Muscle layer of duodenum (tissue), 2 donors: ENCODE measurements around the gene NPDC1.
"Not testable (repeated sequence)": the region's sequence is repeated elsewhere in the genome, so short reads cannot be mapped to it uniquely, and the experiment has no call there.

Source experiments
- H3K27ac ChIP-seq: one replicate; pipeline ENCODE4 v1.7.0; 2013; ENCODE audit warnings: mild to moderate bottlenecking, low read length
- H3K27me3 ChIP-seq: one replicate; pipeline ENCODE4 v1.7.0; 2013; ENCODE audit warnings: low read depth, mild to moderate bottlenecking, control low read depth, low read length
- H3K36me3 ChIP-seq, 2 donors: one replicate each; pipeline ENCODE4 v1.7.0; 2013; ENCODE audit warnings: low read length in 2 of 2, control low read depth in 1 of 2, mild to moderate bottlenecking in 1 of 2; ENCODE audit not compliant: insufficient read depth in 2 of 2, control insufficient read depth in 1 of 2
- H3K4me1 ChIP-seq, 2 donors: one replicate each; pipeline ENCODE4 v1.7.0; 2013; ENCODE audit warnings: low read length in 2 of 2, mild to moderate bottlenecking in 2 of 2, control low read depth in 1 of 2, moderate library complexity in 1 of 2; ENCODE audit not compliant: insufficient read depth in 2 of 2, control insufficient read depth in 1 of 2
- H3K4me3 ChIP-seq, 2 donors: one replicate each; pipeline ENCODE4 v1.7.0; 2013; ENCODE audit warnings: low read length in 2 of 2, low read depth in 1 of 2, mild to moderate bottlenecking in 1 of 2
- H3K9me3 ChIP-seq, 2 donors: one replicate each; pipeline ENCODE4 v1.7.0; 2013; ENCODE audit warnings: low read length in 2 of 2, control low read depth in 1 of 2, mild to moderate bottlenecking in 1 of 2; ENCODE audit not compliant: control insufficient read depth in 1 of 2
- donor health status: healthy.

Gene NPDC1

DNA sequence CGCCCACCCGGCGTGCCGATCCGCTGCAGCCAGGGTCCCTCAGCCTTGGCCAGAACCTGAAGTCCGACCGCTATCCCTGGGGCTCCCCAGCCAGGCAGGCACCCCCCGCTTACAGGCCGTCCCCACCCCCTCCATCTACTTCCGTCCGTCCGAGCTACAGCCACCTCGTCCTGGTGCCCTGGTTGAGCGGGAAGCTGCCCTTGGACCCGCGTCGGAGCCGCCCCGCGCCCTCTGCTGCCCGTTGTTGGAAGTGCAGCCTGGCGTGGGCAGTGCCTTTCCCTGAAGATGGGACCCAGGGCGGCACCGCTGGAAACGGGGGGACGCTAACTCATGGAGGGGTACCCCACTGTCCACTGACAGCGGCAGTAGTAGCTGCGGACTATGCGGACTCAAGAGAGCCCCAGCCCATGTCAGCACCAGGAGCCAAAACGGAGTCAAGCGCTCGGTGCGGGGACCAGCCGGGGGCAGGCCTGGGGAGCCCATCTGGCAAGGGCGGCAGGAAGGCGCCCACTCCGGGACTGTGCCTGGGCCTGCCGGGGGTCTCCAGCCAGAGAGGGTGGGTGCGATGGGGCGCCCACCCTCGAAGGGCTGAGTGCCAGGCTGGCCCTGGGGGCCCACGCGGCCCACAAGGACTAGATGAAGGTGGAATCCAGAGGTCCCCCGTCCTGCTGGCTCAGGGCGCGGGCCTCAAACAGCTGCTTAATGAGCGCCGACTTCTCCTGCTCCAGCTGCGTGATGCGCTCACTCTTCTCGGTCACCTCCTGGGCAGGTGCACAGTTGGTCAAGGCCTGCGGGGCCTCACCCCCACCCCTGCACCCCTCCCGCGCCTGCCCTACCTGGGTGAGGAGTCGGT, 18.3 kb upstream of the NPDC1 start:
- Histone ChIP-seq H3K4me3 (no peak overlapping the region), H3K9me3 (no peaks in the 10 kb centered on the region), H3K4me1 (peaks cover 0 to 6% of the 10 kb centered on the region in 2 donors), H3K27ac (no peak overlapping the region), H3K36me3 (no peaks in the 10 kb centered on the region), H3K27me3 (no peaks in the 10 kb centered on the region)

- no peaks in the 10 kb centered on the region for H3K9me3 ChIP-seq
- no peak overlapping the region for H3K4me3 ChIP-seq
- no peak overlapping the region for H3K27ac ChIP-seq
- peaks cover 0 to 6% of the 10 kb centered on the region in 2 donors for H3K4me1 ChIP-seq
- H3K27me3 ChIP-seq, result no peaks in the 10 kb centered on the region
- no peaks in the 10 kb centered on the region for H3K36me3 ChIP-seq
Measured at GRCh38 chr9:137063311-137064026, 17.5 kb upstream of the NPDC1 start.

DNA sequence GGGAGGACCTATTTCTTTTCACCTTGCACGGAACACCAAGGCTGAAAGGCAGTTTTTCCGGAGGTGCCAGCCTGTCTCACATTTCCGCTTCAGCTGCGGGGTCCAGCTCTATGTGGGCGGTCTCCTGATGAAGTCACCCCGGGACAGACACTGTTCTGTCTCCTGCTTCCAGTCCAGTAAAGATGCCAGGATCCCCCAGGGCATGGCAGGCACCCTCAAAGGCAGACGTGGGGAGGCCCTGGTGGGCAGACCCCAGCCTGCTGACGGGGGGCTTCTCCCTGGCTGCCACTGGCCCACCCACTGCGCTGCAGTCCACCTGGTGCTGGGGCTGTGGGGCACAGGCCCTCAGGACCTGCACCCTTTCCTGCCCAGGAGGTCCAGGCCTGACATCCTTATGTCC, 16.8 kb upstream of the NPDC1 start:
- not testable (repeated sequence) for H3K36me3 ChIP-seq, H3K27ac ChIP-seq, H3K27me3 ChIP-seq, H3K4me3 ChIP-seq, H3K4me1 ChIP-seq, H3K9me3 ChIP-seq

- Histone ChIP-seq H3K4me1 (peaks cover 0 to 6% of the 10 kb centered on the region in 2 donors), H3K36me3 (no peaks in the 10 kb centered on the region), H3K27me3 (no peaks in the 10 kb centered on the region), H3K4me3 (no peak overlapping the region), H3K27ac (no peak overlapping the region), H3K9me3 (no peaks in the 10 kb centered on the region)
Measured at GRCh38 chr9:137062384-137062783, 16.4 kb upstream of the NPDC1 start.

GRCh38 chr9:137058521-137059234, 12.7 kb upstream of the NPDC1 start:
- Histone ChIP-seq H3K27ac (no peak overlapping the region), H3K4me3 (no peak overlapping the region), H3K9me3 (no peaks in the 10 kb centered on the region), H3K27me3 (no peaks in the 10 kb centered on the region), H3K4me1 (peaks cover 5 to 26% of the 10 kb centered on the region in 2 donors), H3K36me3 (no peaks in the 10 kb centered on the region)

DNA sequence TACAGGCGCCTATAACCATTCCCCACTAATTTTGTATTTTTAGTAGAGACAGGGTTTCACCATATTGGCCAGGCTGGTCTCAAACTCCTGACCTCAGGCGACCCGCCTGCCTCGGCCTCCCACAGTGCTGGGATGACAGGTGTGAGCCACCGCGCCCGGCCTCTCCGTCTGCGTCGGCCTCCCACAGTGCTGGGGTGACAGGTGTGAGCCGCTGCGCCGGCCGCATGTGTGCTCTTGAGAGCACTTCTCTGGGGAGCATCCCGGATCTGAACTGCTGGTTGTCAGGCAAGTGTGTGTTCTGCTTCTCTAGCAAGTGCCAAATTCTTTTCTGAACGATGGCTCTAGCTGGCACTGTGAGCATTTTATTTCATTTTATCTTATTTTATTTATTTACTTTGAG, 11.6 kb upstream of the NPDC1 start:
- H3K9me3 ChIP-seq, result no peaks in the 10 kb centered on the region
- H3K27ac ChIP-seq, result no peak overlapping the region
- H3K4me1 ChIP-seq, result peaks cover 5 to 37% of the 10 kb centered on the region in 2 donors
- H3K27me3 ChIP-seq, result peaks cover 8% of the 10 kb centered on the region
- H3K4me3 ChIP-seq, result no peak overlapping the region
- H3K36me3 ChIP-seq, result no peaks in the 10 kb centered on the region

DNA sequence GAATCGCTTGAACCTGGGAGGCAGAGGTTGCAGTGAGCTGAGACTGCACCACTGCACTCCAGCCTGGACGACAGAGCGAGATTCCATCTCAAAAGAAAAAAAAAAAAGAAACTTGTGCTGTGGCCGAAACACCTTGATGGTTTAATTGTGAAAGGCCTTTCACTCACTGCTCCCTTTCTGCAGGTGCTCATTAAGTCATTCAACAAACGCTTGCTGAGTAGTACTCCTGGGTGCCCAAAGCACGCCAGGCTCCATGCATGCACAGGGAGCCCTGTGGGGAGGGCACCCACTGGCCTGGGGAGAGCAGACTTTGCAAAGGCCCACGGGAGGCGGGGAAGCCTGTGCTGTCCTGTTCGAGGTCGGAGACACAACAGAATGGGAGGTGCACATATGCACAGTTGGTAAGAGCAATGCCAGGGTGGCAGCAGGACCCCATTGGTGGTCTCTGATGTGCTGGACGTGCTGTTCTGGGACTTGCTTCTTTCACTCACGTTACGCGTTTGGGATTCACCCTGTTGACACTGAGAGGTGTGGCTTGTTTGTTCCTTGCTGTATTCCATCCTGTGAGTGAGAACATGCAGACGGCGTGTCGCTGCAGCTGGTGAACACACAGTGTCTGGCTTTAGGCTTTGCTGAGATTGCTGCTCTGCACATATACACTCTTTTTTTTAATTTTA, 10.9 kb upstream of the NPDC1 start:
- Histone ChIP-seq H3K27me3 (peaks cover 11% of the 10 kb centered on the region), H3K27ac (no peak overlapping the region), H3K4me1 (peaks cover 5 to 37% of the 10 kb centered on the region in 2 donors)

GRCh38 chr9:137055385-137056364, 9.7 kb upstream of the NPDC1 start:
- peaks cover 5 to 37% of the 10 kb centered on the region in 2 donors for H3K4me1 ChIP-seq
- H3K27me3 ChIP-seq, result peaks cover 11% of the 10 kb centered on the region
- H3K9me3 ChIP-seq, result no peaks in the 10 kb centered on the region
- H3K36me3 ChIP-seq, result no peaks in the 10 kb centered on the region
- H3K27ac ChIP-seq, result peak overlapping the region; percentile 39
- H3K4me3 ChIP-seq, result peak overlapping the region in 1 of 2 donors; percentile 55

More for the DNA sequence above, 10.9 kb upstream of the NPDC1 start:
- Histone ChIP-seq H3K36me3 (no peaks in the 10 kb centered on the region), H3K9me3 (no peaks in the 10 kb centered on the region), H3K4me3 (no peak overlapping the region)

DNA sequence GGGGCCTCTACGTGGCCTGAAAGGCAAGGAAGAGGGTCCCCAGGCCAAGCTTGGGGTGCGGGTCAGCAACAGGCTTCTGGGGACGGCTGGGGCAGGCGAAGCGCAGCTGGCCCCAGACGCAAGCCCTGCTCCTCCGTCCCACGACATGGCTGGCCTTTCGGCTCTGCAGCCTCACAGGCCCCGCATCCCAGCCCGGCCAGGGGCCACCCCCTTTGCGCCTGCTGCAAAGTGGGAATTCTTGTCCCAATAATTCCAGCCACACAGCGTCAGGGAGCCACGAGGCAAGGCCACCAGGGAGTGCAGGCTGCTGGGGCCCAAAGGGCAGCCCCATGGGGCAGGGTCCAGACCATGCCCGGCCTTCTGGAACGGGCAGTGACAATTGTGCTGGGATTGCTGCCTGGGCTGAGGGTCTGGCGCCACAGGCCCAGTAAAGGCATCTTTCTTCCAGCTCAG, 9.0 kb upstream of the NPDC1 start:
- Histone ChIP-seq H3K27me3 (peaks cover 14% of the 10 kb centered on the region), H3K9me3 (no peaks in the 10 kb centered on the region), H3K4me1 (peaks cover 5 to 37% of the 10 kb centered on the region in 2 donors), H3K36me3 (no peaks in the 10 kb centered on the region), H3K27ac (peak overlapping the region; percentile 39), H3K4me3 (peak overlapping the region; percentile 16 to 55)
